B cell (primary cell): ENCODE measurements around the gene SPPL3. TPM values are rescaled to one million over a fixed set of nuclear protein-coding genes. Genes with fewer than 3 reads are reported as not detected.

ENCODE experiments used
- ATAC-seq: fragments of 200-7000 bp; cut with Tn5 transposase; one replicate; pipeline ENCODE4 v1.10.0; 2021; ENCODE audit warnings: low read depth, mild to moderate bottlenecking, moderate number of reproducible peaks, moderate library complexity
- CTCF ChIA-PET: fragments of 350-600 bp; sonication (Branson Sonifier 250); formaldehyde crosslinking; loops from one replicate; lab custom pipeline; 2021; ENCODE audit warnings: antibody characterized with exemption, inconsistent platforms; lab: Charles Lee
- POLR2A ChIA-PET: fragments of 350-600 bp; sonication (Branson Sonifier 250); formaldehyde crosslinking; loops from one replicate; lab custom pipeline; 2021; ENCODE audit warnings: antibody characterized with exemption; lab: Charles Lee
- DNase-seq: peaks from one replicate; pipeline ENCODE4 v3.0.0; 2013
- H2AFZ ChIP-seq: 2 replicates; pipeline ENCODE4 v1.6.1; 2012; ENCODE audit warnings: mild to moderate bottlenecking, low read depth, low read length; ENCODE audit not compliant: insufficient read depth, poor library complexity, severe bottlenecking
- H3K27ac ChIP-seq, 2 donors: 1 replicate in 1 of 2; 2 replicates in 1 of 2; pipeline ENCODE4 v1.5.1; 2012 to 2013; ENCODE audit warnings: low read length in 2 of 2, mild to moderate bottlenecking in 2 of 2, moderate library complexity in 1 of 2
- H3K27me3 ChIP-seq, 4 experiments: fragments of 200-600 bp in 1 of 4; sonication (generic) in 1 of 4; replicated peaks in 1 of 4; 1 replicate in 2 of 4; 2 replicates in 2 of 4; pipeline versions ENCODE4 v1.6.1 to v1.7.0; 2013 to 2016; ENCODE audit warnings: low read length in 3 of 4, mild to moderate bottlenecking in 2 of 4, mixed read lengths in 1 of 4, moderate library complexity in 1 of 4; ENCODE audit not compliant: insufficient read depth in 4 of 4, control insufficient read depth in 3 of 4; ENCODE audit errors: control extremely low read depth in 1 of 4
- H3K36me3 ChIP-seq, 2 experiments: replicated peaks in 1 of 2; 1 replicate in 1 of 2; 2 replicates in 1 of 2; pipeline versions ENCODE4 v1.6.1 to v1.7.1; 2013; ENCODE audit warnings: low read length in 1 of 2; ENCODE audit not compliant: insufficient read depth in 2 of 2, control insufficient read depth in 1 of 2; ENCODE audit errors: control extremely low read depth in 1 of 2, extremely low read depth in 1 of 2
- H3K4me1 ChIP-seq, 2 donors: fragments of 200-600 bp in 1 of 2; sonication (generic) in 1 of 2; 1 replicate in 1 of 2; 2 replicates in 1 of 2; pipeline versions ENCODE4 v1.5.1 to v1.6.1; 2013 to 2017; ENCODE audit warnings: low read length in 2 of 2; ENCODE audit not compliant: control insufficient read depth in 2 of 2, insufficient read depth in 2 of 2
- H3K4me2 ChIP-seq: replicated peaks from 2 replicates; pipeline ENCODE3; 2012; ENCODE audit warnings: mild to moderate bottlenecking, low read depth, low read length; ENCODE audit not compliant: poor library complexity, severe bottlenecking
- H3K4me3 ChIP-seq, 5 experiments: fragments of 200-600 bp in 1 of 5; sonication (generic) in 1 of 5; 1 replicate in 3 of 5; 2 replicates in 2 of 5; pipeline versions ENCODE4 v1.5.1 to v1.7.0; 2011 to 2016; ENCODE audit warnings: low read length in 4 of 5, mild to moderate bottlenecking in 4 of 5, low read depth in 2 of 5, control low read depth in 1 of 5, moderate library complexity in 1 of 5; ENCODE audit not compliant: insufficient read depth in 1 of 5; ENCODE audit errors: control extremely low read depth in 1 of 5, extremely low read depth in 1 of 5
- H3K79me2 ChIP-seq: fragments of 200-600 bp; sonication (generic); one replicate; pipeline ENCODE4 v1.6.0; 2016; ENCODE audit warnings: low read length; ENCODE audit not compliant: control insufficient read depth, insufficient read depth
- H3K9ac ChIP-seq: fragments of 200-600 bp; sonication (generic); 2 replicates; pipeline ENCODE4 v1.6.1; 2017; ENCODE audit warnings: mild to moderate bottlenecking, low read length, moderate library complexity
- H3K9me3 ChIP-seq, 3 donors: one replicate each; pipeline versions ENCODE4 v1.6.1 to v1.7.1; 2013; ENCODE audit warnings: low read length in 2 of 3; ENCODE audit not compliant: control insufficient read depth in 2 of 3, insufficient read depth in 1 of 3; ENCODE audit errors: control extremely low read depth in 1 of 3
- H4K20me1 ChIP-seq: 2 replicates; pipeline ENCODE4 v1.6.0; 2012; ENCODE audit warnings: mild to moderate bottlenecking, low read length; ENCODE audit not compliant: insufficient read depth, control insufficient read depth, poor library complexity, severe bottlenecking
- H3K27ac Mint-ChIP-seq: one replicate; pipeline ENCODE4 v1.8.0; 2021; ENCODE audit warnings: mixed read lengths
- H3K27me3 Mint-ChIP-seq: one replicate; pipeline ENCODE4 v1.8.0; 2021; ENCODE audit warnings: mixed read lengths
- H3K4me1 Mint-ChIP-seq: one replicate; pipeline ENCODE4 v1.8.0; 2021; ENCODE audit warnings: mixed read lengths
- H3K4me3 Mint-ChIP-seq: one replicate; pipeline ENCODE4 v1.8.0; 2021; ENCODE audit warnings: mixed read lengths
- H3K9me3 Mint-ChIP-seq: one replicate; pipeline ENCODE4 v1.8.0; 2022; ENCODE audit warnings: mixed read lengths; ENCODE audit not compliant: insufficient read depth
- EZH2 ChIP-seq: IDR thresholded peaks from 2 replicates; pipeline ENCODE4 v1.6.1; 2012; ENCODE audit warnings: borderline replicate concordance, low read depth, mild to moderate bottlenecking, moderate library complexity, low read length; ENCODE audit not compliant: insufficient read depth, poor library complexity, severe bottlenecking
- WGBS: methylation state at CpG from one replicate; pipeline ENCODE4 v1.1.5; 2013; ENCODE audit warnings: missing lambda C conversion rate; ENCODE audit not compliant: insufficient coverage; 5-methylcytosine and 5-hydroxymethylcytosine counted together
- intact Hi-C: fragments of 100-400 bp; cut with micrococcal nuclease; formaldehyde crosslinking; loops from one replicate; pipeline ENCODE4 v1.10.0; 2022
- polyA plus RNA-seq: library from polyadenylated mRNA; depleted of rRNA; stranded (reverse); fragments of >200 nt; gene quantifications from 2 replicates; pipeline ENCODE4 v1.2.3, GENCODE V29; 2012
- total RNA-seq, 2 donors: library from RNA; stranded (reverse); fragments of 120-200 nt in 1 of 2; gene quantifications; 1 replicate in 1 of 2; 2 replicates in 1 of 2; pipeline versions ENCODE4 v1.2.3 to v1.2.4, GENCODE V29; 2013 to 2022
- TF ChIP-seq, protein P1 (sequence below): fragments of 200-600 bp; IDR thresholded peaks from one replicate; pipeline ENCODE4 v1.8.0; 2022; ENCODE audit warnings: antibody characterized with exemption, mild to moderate bottlenecking

Gene SPPL3
- total and polyA plus RNA-seq, 2 donors (not counting 1 experiment from before 2014, with no cell fraction given): 12.3 to 43.6 TPM

DNA sequence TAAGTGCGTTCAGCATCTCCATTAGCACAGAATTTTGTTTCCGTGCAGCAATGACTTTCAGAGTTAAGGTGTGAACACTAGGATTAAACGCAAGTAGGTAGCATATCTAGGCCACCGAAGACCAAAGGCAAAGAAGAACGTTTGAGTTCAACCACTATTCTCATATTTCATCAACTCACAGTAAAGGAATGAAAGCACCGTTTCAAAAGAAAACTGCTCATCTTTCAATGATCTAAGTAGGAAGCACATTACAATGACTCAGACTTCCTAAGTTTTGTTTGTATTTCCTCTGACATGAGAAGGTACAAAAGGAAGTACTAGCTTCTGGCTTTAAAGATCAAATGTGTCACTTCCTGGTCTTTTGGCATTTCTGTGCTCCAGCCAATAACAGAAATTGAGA lies 121.0 kb downstream of the SPPL3 start:
- POLR2A ChIA-PET: no interaction called here
- no peak overlapping the region for H3K4me3 Mint-ChIP-seq

DNA sequence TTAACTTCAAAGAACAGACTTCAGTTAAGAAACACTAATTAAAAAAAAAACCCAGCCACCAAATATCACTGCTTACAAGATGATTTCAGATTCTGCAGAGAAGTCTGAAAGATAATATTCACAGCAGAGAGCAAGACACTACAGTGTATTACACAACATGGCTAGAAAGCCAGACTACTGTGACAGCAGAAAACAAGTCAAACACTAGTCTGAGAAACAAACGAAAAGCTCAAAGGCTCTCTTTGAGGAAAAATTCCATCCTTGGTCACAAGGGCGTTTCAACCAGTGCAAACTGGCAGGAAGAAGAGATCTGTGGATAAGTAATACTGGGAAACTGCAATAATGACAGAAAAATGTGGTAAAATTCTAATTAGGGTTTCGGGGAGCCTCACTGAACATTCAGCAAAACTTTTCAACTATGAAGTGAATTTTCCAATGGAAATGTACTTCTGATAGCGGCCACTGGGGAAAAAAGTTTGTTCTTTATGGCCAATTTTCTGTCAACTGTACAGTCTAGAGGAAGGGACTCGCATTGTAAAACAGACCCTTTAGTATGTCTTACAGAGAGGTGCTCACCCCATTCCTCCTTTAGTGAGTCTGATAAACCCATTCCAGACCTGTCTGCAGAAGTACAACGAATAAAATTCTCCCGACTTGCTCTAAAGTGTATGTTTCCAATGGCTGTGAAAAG lies 128.2 kb downstream of the SPPL3 start:
- Mint-ChIP-seq H3K27me3 (no peaks in the 10 kb centered on the region), H3K9me3 (no peaks in the 10 kb centered on the region), H3K27ac (no peak overlapping the region), H3K4me1 (no peaks in the 10 kb centered on the region), H3K4me3 (no peak overlapping the region)
- no peak for DNase-seq
- Histone ChIP-seq H3K4me3 (no peak overlapping the region), H3K27me3 (no peaks in the 10 kb centered on the region), H3K79me2 (peaks cover 7% of the 10 kb centered on the region), H3K36me3 (peaks cover 13 to 55% of the 10 kb centered on the region in 2 experiments), H2AFZ (no peak overlapping the region), H3K4me1 (no peaks in the 10 kb centered on the region), H3K4me2 (no peak overlapping the region), H3K27ac (no peak overlapping the region), H3K9me3 (no peaks in the 10 kb centered on the region), H3K9ac (no peak overlapping the region), H4K20me1 (peaks cover 15% of the 10 kb centered on the region)
- TF ChIP-seq EZH2: no peak
- TF ChIP-seq, protein P1, sequence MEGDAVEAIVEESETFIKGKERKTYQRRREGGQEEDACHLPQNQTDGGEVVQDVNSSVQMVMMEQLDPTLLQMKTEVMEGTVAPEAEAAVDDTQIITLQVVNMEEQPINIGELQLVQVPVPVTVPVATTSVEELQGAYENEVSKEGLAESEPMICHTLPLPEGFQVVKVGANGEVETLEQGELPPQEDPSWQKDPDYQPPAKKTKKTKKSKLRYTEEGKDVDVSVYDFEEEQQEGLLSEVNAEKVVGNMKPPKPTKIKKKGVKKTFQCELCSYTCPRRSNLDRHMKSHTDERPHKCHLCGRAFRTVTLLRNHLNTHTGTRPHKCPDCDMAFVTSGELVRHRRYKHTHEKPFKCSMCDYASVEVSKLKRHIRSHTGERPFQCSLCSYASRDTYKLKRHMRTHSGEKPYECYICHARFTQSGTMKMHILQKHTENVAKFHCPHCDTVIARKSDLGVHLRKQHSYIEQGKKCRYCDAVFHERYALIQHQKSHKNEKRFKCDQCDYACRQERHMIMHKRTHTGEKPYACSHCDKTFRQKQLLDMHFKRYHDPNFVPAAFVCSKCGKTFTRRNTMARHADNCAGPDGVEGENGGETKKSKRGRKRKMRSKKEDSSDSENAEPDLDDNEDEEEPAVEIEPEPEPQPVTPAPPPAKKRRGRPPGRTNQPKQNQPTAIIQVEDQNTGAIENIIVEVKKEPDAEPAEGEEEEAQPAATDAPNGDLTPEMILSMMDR: no peak
- ATAC-seq: no peak
- intact Hi-C loops: no loop called here
- ChIA-PET CTCF (no interaction called here), POLR2A (no interaction called here)
- 83% methylated on average over 3 of the region's 7 CpGs for WGBS

More for the DNA sequence above, 121.0 kb downstream of the SPPL3 start:
- peaks cover 3 to 41% of the 10 kb centered on the region in 2 experiments for H3K36me3 ChIP-seq
- CTCF ChIA-PET: interaction anchor here (1.1 kb wide), 1 partner anchor 189 kb away, joined by 3 read pairs; no protein-coding TSS in a partner anchor
- no peaks in the 10 kb centered on the region for H3K4me1 ChIP-seq
- H3K9me3 ChIP-seq: no peaks in the 10 kb centered on the region
- no peaks in the 10 kb centered on the region for H3K4me1 Mint-ChIP-seq
- ATAC-seq (no peak), DNase-seq (no peak)
- peaks cover 12% of the 10 kb centered on the region for H3K79me2 ChIP-seq
- H4K20me1 ChIP-seq: no peaks in the 10 kb centered on the region
- no peak overlapping the region for H3K9ac ChIP-seq
- no peak for TF ChIP-seq EZH2
- TF ChIP-seq, protein P1: no peak
- H3K4me3 ChIP-seq: no peak overlapping the region
- WGBS: 100% methylated on average over 1 of the region's 6 CpGs
- no peak overlapping the region for H3K4me2 ChIP-seq
- intact Hi-C loops: loop anchor here (10.0 kb wide), 1 partner anchor 192 kb away; the partner anchor contains the start of gene HNF1A
- no peak overlapping the region for H3K27ac Mint-ChIP-seq
- no peak overlapping the region for H3K27ac ChIP-seq
- no peaks in the 10 kb centered on the region for H3K27me3 ChIP-seq
- H3K9me3 Mint-ChIP-seq: no peaks in the 10 kb centered on the region
- no peaks in the 10 kb centered on the region for H3K27me3 Mint-ChIP-seq
- H2AFZ ChIP-seq: no peak overlapping the region
